K562 (cell line): ENCODE measurements around the gene LRRC37B. TPM values are rescaled to one million over a fixed set of nuclear protein-coding genes. Genes with fewer than 3 reads are reported as not detected.
"Not testable (repeated sequence)": the region's sequence is repeated elsewhere in the genome, so short reads cannot be mapped to it uniquely, and the experiment has no call there.

Source experiments
- ATAC-seq: fragments of 200-7000 bp; cut with Tn5 transposase; 3 replicates; pipeline ENCODE4 v1.9.1; 2020; ENCODE audit warnings: moderate library complexity
- BruUV-seq: library from RNA; stranded (reverse); fragments of 400-500 nt; replicated peaks from 2 replicates; lab custom pipeline; 2021; lab: Mats Ljungman, UMichigan
- CTCF ChIA-PET: fragments of 300-600 bp; formaldehyde crosslinking; extraction: SDS; loops from one replicate; lab custom pipeline; 2021; ENCODE audit warnings: low intra/inter-chr PET ratio; lab: Yijun Ruan, JAX
- POLR2A ChIA-PET: fragments of 300-600, 350-650 bp; sonication (Branson Sonifier 250); formaldehyde crosslinking; extraction: SDS; loops from one replicate; lab custom pipeline; 2021; ENCODE audit warnings: antibody characterized with exemption, inconsistent platforms; lab: Yijun Ruan, JAX
- DNase-seq, 4 experiments: peaks; one replicate each; pipeline versions ENCODE4 v3.0.0 to v3.0.0-alpha.2; 2011 to 2018; ENCODE audit warnings: low spot score in 3 of 4, mixed read lengths in 3 of 4; ENCODE audit errors: extremely low read depth in 1 of 4
- FAIRE-seq: peaks from 2 replicates; lab custom pipeline; 2011; peaks lifted over from hg19 to GRCh38; lab: Jason Lieb, UNC
- H2AFZ ChIP-seq: 2 replicates; pipeline ENCODE4 v1.6.0; 2011; ENCODE audit warnings: low read depth, low read length, control low read depth, inconsistent platforms
- H3K27ac ChIP-seq: fragments of 200-600 bp; 3 replicates; pipeline ENCODE4 v1.8.0; 2011; ENCODE audit warnings: low read depth, mild to moderate bottlenecking, control low read depth, inconsistent platforms, low read length, moderate library complexity, mixed read lengths; ENCODE audit errors: extremely low read depth
- H3K27me3 ChIP-seq, 2 experiments: fragments of 300-600 bp in 1 of 2; 2 replicates in 1 of 2; 3 replicates in 1 of 2; pipeline versions ENCODE4 v1.6.0 to v1.8.0; 2011; ENCODE audit warnings: inconsistent platforms in 2 of 2, low read length in 2 of 2, mild to moderate bottlenecking in 1 of 2, mixed read lengths in 1 of 2, moderate library complexity in 1 of 2; ENCODE audit not compliant: control insufficient read depth in 2 of 2, insufficient read depth in 2 of 2
- H3K36me3 ChIP-seq: fragments of 300-600 bp; 3 replicates; pipeline ENCODE4 v1.8.0; 2011; ENCODE audit warnings: mild to moderate bottlenecking, low read length, inconsistent platforms; ENCODE audit not compliant: control insufficient read depth, insufficient read depth
- H3K4me1 ChIP-seq, 2 experiments: fragments of 200-600 bp in 1 of 2; replicated peaks in 1 of 2; 2 replicates in 1 of 2; 3 replicates in 1 of 2; pipeline versions ENCODE4 v1.5.1 to v1.8.0; 2011; ENCODE audit warnings: inconsistent platforms in 2 of 2, low read length in 2 of 2, mild to moderate bottlenecking in 1 of 2, mixed read lengths in 1 of 2, moderate library complexity in 1 of 2; ENCODE audit not compliant: control insufficient read depth in 2 of 2, insufficient read depth in 2 of 2
- H3K4me2 ChIP-seq: 2 replicates; pipeline ENCODE4 v1.6.1; 2011; ENCODE audit warnings: low read length, control low read depth, inconsistent platforms, mixed read lengths; ENCODE audit not compliant: insufficient read depth
- H3K4me3 ChIP-seq: fragments of 200-600 bp; sonication (generic), shearing (Covaris generic); 2 replicates; pipeline ENCODE4 v1.5.1; 2016; ENCODE audit warnings: control low read depth, inconsistent platforms
- H3K79me2 ChIP-seq: fragments of 200-600 bp; 3 replicates; pipeline ENCODE4 v1.8.0; 2011; ENCODE audit warnings: low read length, inconsistent platforms; ENCODE audit not compliant: control insufficient read depth, insufficient read depth
- H3K9ac ChIP-seq, 2 experiments: 2 replicates each; pipeline versions ENCODE4 v1.6.0 to v1.6.1; 2011; ENCODE audit warnings: low read depth in 2 of 2, low read length in 2 of 2, control low read depth in 1 of 2, inconsistent platforms in 1 of 2, mild to moderate bottlenecking in 1 of 2, mixed read lengths in 1 of 2; ENCODE audit not compliant: insufficient read depth in 1 of 2
- H3K9me1 ChIP-seq: one replicate; pipeline ENCODE4 v1.6.0; 2011; ENCODE audit warnings: inconsistent platforms, mild to moderate bottlenecking, low read length, moderate library complexity; ENCODE audit not compliant: control insufficient read depth, insufficient read depth
- H3K9me3 ChIP-seq: replicated peaks from 2 replicates; pipeline ENCODE4 v1.5.1; 2011; ENCODE audit warnings: low read depth, low read length, inconsistent platforms; ENCODE audit not compliant: control insufficient read depth, insufficient read depth
- H4K20me1 ChIP-seq: replicated peaks from 2 replicates; pipeline ENCODE4 v1.6.1; 2011; ENCODE audit warnings: low read length, inconsistent platforms, mixed read lengths; ENCODE audit not compliant: control insufficient read depth, insufficient read depth
- ADNP ChIP-seq: fragments of 200-800 bp; sonication (Bioruptor generic); IDR thresholded peaks from 2 replicates; pipeline ENCODE4 v1.6.1; 2016; ENCODE audit warnings: missing genetic modification characterization, missing compliant biosample characterization
- BCOR ChIP-seq: fragments of 450-650 bp; IDR thresholded peaks from 2 replicates; pipeline ENCODE4 v1.6.1; 2016
- KDM1A ChIP-seq, 2 experiments: fragments of 450-650 bp; IDR thresholded peaks; 2 replicates each; pipeline ENCODE4 v1.6.1; 2016; ENCODE audit warnings: mild to moderate bottlenecking in 2 of 2
- RBM25 ChIP-seq: fragments of 200-400 bp; formaldehyde crosslinking; IDR thresholded peaks from 2 replicates; pipeline ENCODE4 v1.6.1; 2018; ENCODE audit warnings: low read length, low read depth, moderate library complexity; ENCODE audit not compliant: severe bottlenecking
- ZNF121 ChIP-seq: sonication (generic); formaldehyde crosslinking; conservative IDR thresholded peaks from 2 replicates; pipeline ENCODE4 v1.8.0; 2022; ENCODE audit warnings: missing genetic modification reagents
- WGBS: fragments of 100-300 bp; shearing (Covaris generic); methylation state at CpG from one replicate; pipeline ENCODE4 v1.1.6; 2016; ENCODE audit warnings: low coverage, mixed read lengths; ENCODE audit not compliant: insufficient coverage; ENCODE audit errors: missing lambda C conversion rate; 5-methylcytosine and 5-hydroxymethylcytosine counted together
- in situ Hi-C: fragments of 300-500 bp; cut with MboI; formaldehyde crosslinking; loops from 4 replicates; pipeline ENCODE4 v1.15.0; 2018; ENCODE audit warnings: inconsistent platforms, mixed read lengths
- intact Hi-C: fragments of 100-400 bp; cut with micrococcal nuclease; formaldehyde crosslinking; loops from 2 replicates; pipeline ENCODE4 v1.14.2; 2022
- polyA plus RNA-seq, 8 experiments: library from polyadenylated mRNA; depleted of rRNA in 4 of 8; stranded (reverse) in 5 of 8; unstranded in 3 of 8; fragments of >200 nt; fragmentation: Nextera tagmentation in 2 of 8; fragmentation: Illumina TruSeq in 1 of 8; extraction: Ambion mirVana in 2 of 8; extraction: Trizol in 1 of 8; gene quantifications; 2 replicates each; pipeline versions ENCODE4 v1.2.1 to v1.2.3, GENCODE V29; 2011 to 2014; ENCODE audit warnings: inconsistent platforms in 1 of 8, missing spikeins in 1 of 8
- total RNA-seq, 7 experiments: library from RNA; depleted of rRNA in 6 of 7; stranded (reverse); fragments of >200 nt in 6 of 7; fragmentation: Illumina TruSeq in 2 of 7; extraction: Trizol in 2 of 7; gene quantifications; 2 replicates each; pipeline versions ENCODE4 v1.2.1 to v1.2.3, GENCODE V29; 2011 to 2021; ENCODE audit warnings: low replicate concordance in 1 of 7

Gene LRRC37B
- total and polyA plus RNA-seq, 9 of the 15 experiments (the other 6 are each of a cell fraction or from before 2014, with no cell fraction given), result 2.7 to 19.8 (median 12.4) TPM

- TF ChIP-seq ZNF121 (CRISPR knock-in tag) (peak; percentile 61), BCOR (0 out of 2 replicates have a peak, but pooled peaks have one; percentile 11)
- H3K27ac ChIP-seq, H3K79me2 ChIP-seq, H3K36me3 ChIP-seq, H3K4me2 ChIP-seq, BruUV-seq, ATAC-seq, H3K9me1 ChIP-seq, intact Hi-C loops, FAIRE-seq, H3K9ac ChIP-seq, DNase-seq, H3K27me3 ChIP-seq, H3K9me3 ChIP-seq, H2AFZ ChIP-seq, H4K20me1 ChIP-seq, H3K4me1 ChIP-seq, POLR2A ChIA-PET, CTCF ChIA-PET, H3K4me3 ChIP-seq: not testable (repeated sequence)
- WGBS, result 71% methylated on average over 6 of the region's 10 CpGs
- in situ Hi-C loops, result loop anchor here (5.0 kb wide), 1 partner anchor 1414 kb away; no protein-coding TSS in a partner anchor
These were observed 49.3 kb downstream of the LRRC37B start for GRCh38 chr17:32056500-32056899.

GRCh38 chr17:32057460-32058105, 50.4 kb downstream of the LRRC37B start:
- DNase-seq, H3K4me2 ChIP-seq, CTCF ChIA-PET, H4K20me1 ChIP-seq, POLR2A ChIA-PET, H3K36me3 ChIP-seq, BruUV-seq, H3K4me1 ChIP-seq, H3K9ac ChIP-seq, ATAC-seq, H3K9me1 ChIP-seq, H3K4me3 ChIP-seq, H3K27me3 ChIP-seq, H2AFZ ChIP-seq, H3K79me2 ChIP-seq, intact Hi-C loops, H3K27ac ChIP-seq, H3K9me3 ChIP-seq: not testable (repeated sequence)
- in situ Hi-C loops, result loop anchor here (5.0 kb wide), 1 partner anchor 1415 kb away; no protein-coding TSS in a partner anchor
- WGBS, result 62% methylated on average over 11 of the region's 12 CpGs
- TF ChIP-seq RBM25, result peak; percentile 37
- TF ChIP-seq ADNP (tag), result peak; percentile 29; the same call in 1 of the 2 replicates
- peak; percentile 63; the same call in 1 of the 2 replicates for TF ChIP-seq BCOR
- TF ChIP-seq KDM1A (IDR thresholded peaks at IDR 0.05), result peak in 1 of 2 experiments; percentile 55; a peak in 1 of 4 replicates
- TF ChIP-seq, all 486 proteins: peak for 4; not testable (repeated sequence) for 482
- FAIRE-seq, result not testable (repeated sequence)
